AG09309 (cell line): ENCODE data around the gene PTCD2.

ENCODE experiments used
- DNase-seq: peaks from one replicate; pipeline ENCODE4 v3.0.0-alpha.2; 2010; ENCODE audit warnings: low read depth
- H3K4me3 ChIP-seq: 2 replicates; pipeline ENCODE4 v1.5.1; 2011; ENCODE audit warnings: mild to moderate bottlenecking, low read depth, low read length, moderate library complexity; ENCODE audit not compliant: control insufficient read depth
- CTCF ChIP-seq: IDR thresholded peaks from 2 replicates; pipeline ENCODE4 v1.5.1; 2011; ENCODE audit warnings: mild to moderate bottlenecking, low read depth, low read length, inconsistent platforms; ENCODE audit not compliant: insufficient read depth, control insufficient read depth; ENCODE audit errors: missing control alignments

Gene PTCD2

DNA sequence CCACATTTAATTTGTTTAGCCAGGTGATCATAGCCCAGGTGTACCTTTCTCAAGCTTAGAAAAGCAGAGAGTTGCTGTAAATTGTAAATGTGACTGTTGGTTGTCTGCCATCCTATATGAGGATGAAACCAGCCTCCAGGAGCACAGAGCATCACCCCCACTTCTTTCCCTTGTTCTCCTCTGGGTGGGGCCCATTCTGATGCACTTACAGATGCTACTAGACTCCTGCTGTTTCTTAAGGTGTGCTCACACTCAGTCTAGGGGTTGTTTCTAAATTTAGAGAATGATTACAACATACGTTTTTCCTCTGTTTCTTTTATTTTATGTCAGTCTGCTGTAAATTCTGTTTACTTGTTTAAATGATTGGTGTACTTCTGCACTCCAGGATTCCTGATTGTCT, 10.5 kb downstream of the PTCD2 start:
- TF ChIP-seq CTCF, result no peak
- DNase-seq, result no peak
- H3K4me3 ChIP-seq, result no peak overlapping the region

- no peak for DNase-seq
- no peak for TF ChIP-seq CTCF
- H3K4me3 ChIP-seq, result no peak overlapping the region
Observed at GRCh38 chr5:72337159-72337558, 17.0 kb downstream of the PTCD2 start.

GRCh38 chr5:72338689-72339209, 18.6 kb downstream of the PTCD2 start:
- no peak for TF ChIP-seq CTCF
- no peak for DNase-seq
- H3K4me3 ChIP-seq, result no peak overlapping the region

GRCh38 chr5:72346398-72346797, 26.2 kb downstream of the PTCD2 start:
- TF ChIP-seq CTCF, result no peak
- DNase-seq, result no peak
- H3K4me3 ChIP-seq, result no peak overlapping the region

DNA sequence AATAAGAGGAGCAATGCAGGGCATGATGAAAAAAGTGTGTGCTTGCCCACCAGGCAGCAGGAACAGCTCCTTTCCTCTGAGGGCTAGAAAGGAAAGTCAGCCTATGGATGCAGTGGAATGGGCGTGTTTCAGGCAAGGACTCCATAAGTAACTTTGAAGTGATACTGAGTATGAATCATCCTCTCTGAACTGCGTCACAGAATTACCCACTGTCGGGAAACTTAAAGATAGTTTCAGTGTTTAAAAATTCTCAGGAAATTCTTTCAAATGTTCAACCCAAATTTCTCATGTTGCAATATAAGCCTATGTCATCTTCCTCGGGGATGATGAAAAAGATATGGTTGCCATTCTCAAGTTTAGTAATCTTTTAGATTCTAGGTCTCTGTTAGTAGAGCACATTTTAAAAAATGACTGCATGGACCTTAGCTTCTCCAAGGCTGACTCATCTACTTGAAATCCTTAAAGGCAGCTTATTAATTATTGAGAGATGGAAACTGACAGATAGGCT, 27.7 kb downstream of the PTCD2 start:
- peak; percentile 78 for DNase-seq
- H3K4me3 ChIP-seq, result no peak overlapping the region
- no peak for TF ChIP-seq CTCF

- DNase-seq, result no peak
- no peak overlapping the region for H3K4me3 ChIP-seq
- TF ChIP-seq CTCF, result no peak
Observed at GRCh38 chr5:72351376-72351775, 31.2 kb downstream of the PTCD2 start.

DNA sequence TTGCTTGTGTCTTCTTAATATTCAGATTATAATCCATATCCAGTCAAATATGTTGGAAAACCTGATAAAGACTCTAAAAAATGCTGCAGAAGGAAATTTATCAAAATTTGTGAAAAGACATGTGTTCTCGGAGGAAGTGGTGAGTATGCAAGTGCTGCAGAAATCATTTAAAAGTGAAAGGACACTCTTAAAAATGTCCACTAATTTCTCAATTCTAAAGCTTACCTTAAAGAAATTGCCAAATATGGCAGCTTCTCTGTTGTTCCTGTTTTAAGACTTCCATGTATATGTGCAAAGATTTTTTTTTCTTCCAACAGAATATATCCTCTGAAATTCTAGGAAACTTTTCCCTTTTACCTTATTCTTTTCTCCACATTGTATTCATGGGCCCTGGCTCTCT, 32.4 kb downstream of the PTCD2 start:
- no peak overlapping the region for H3K4me3 ChIP-seq
- no peak for DNase-seq
- TF ChIP-seq CTCF, result no peak
